Muscle layer of colon (tissue), 2 donors: ENCODE measurements around the gene SLCO4C1.

Experiments
- H3K27ac ChIP-seq: one replicate; pipeline ENCODE4 v1.7.0; 2013; ENCODE audit warnings: low read depth, mild to moderate bottlenecking, low read length, moderate library complexity
- H3K27me3 ChIP-seq, 2 donors: one replicate each; pipeline ENCODE4 v1.7.0; 2013; ENCODE audit warnings: low read length in 2 of 2, mild to moderate bottlenecking in 2 of 2; ENCODE audit not compliant: insufficient read depth in 2 of 2, control insufficient read depth in 1 of 2
- H3K36me3 ChIP-seq: one replicate; pipeline ENCODE4 v1.7.0; 2013; ENCODE audit warnings: mild to moderate bottlenecking, low read length; ENCODE audit not compliant: insufficient read depth
- H3K4me1 ChIP-seq: one replicate; pipeline ENCODE4 v1.7.0; 2013; ENCODE audit warnings: mild to moderate bottlenecking, low read length; ENCODE audit not compliant: insufficient read depth
- H3K4me3 ChIP-seq, 2 donors: one replicate each; pipeline ENCODE4 v1.7.0; 2013; ENCODE audit warnings: low read length in 2 of 2, low read depth in 1 of 2, mild to moderate bottlenecking in 1 of 2, moderate library complexity in 1 of 2
- H3K9ac ChIP-seq: one replicate; pipeline ENCODE4 v1.7.0; 2013; ENCODE audit warnings: low read length
- H3K9me3 ChIP-seq: one replicate; pipeline ENCODE4 v1.7.0; 2013; ENCODE audit warnings: mild to moderate bottlenecking, low read length
- donor health status: abdominal sarcoma.
- donor health status: Adenocarcinoma of cecum.

The SLCO4C1 gene

GRCh38 chr5:102249381-102249780 lies 46.7 kb downstream of the SLCO4C1 start:
- H3K4me1 ChIP-seq, result no peaks in the 10 kb centered on the region
- no peaks in the 10 kb centered on the region for H3K27me3 ChIP-seq
- H3K27ac ChIP-seq, result no peak overlapping the region
- H3K9ac ChIP-seq, result no peak overlapping the region
- H3K36me3 ChIP-seq, result no peaks in the 10 kb centered on the region
- H3K4me3 ChIP-seq, result no peak overlapping the region
- no peaks in the 10 kb centered on the region for H3K9me3 ChIP-seq

GRCh38 chr5:102243213-102243612 lies 52.9 kb downstream of the SLCO4C1 start:
- H3K27ac ChIP-seq, result no peak overlapping the region
- H3K27me3 ChIP-seq, result no peaks in the 10 kb centered on the region
- no peak overlapping the region for H3K9ac ChIP-seq
- H3K9me3 ChIP-seq, result no peaks in the 10 kb centered on the region
- no peak overlapping the region for H3K4me3 ChIP-seq
- H3K4me1 ChIP-seq, result no peaks in the 10 kb centered on the region
- H3K36me3 ChIP-seq, result no peaks in the 10 kb centered on the region

GRCh38 chr5:102241809-102242421 lies 54.2 kb downstream of the SLCO4C1 start:
- no peak overlapping the region for H3K27ac ChIP-seq
- no peaks in the 10 kb centered on the region for H3K9me3 ChIP-seq
- H3K9ac ChIP-seq, result no peak overlapping the region
- no peaks in the 10 kb centered on the region for H3K27me3 ChIP-seq
- H3K4me1 ChIP-seq, result no peaks in the 10 kb centered on the region
- no peaks in the 10 kb centered on the region for H3K36me3 ChIP-seq
- no peak overlapping the region for H3K4me3 ChIP-seq

GRCh38 chr5:102231693-102232619 lies 64.1 kb downstream of the SLCO4C1 start:
- H3K27ac ChIP-seq, result no peak overlapping the region
- no peak overlapping the region for H3K9ac ChIP-seq
- no peak overlapping the region for H3K4me3 ChIP-seq
- H3K9me3 ChIP-seq, result no peaks in the 10 kb centered on the region
- no peaks in the 10 kb centered on the region for H3K4me1 ChIP-seq
- no peaks in the 10 kb centered on the region for H3K27me3 ChIP-seq
- no peaks in the 10 kb centered on the region for H3K36me3 ChIP-seq

- Histone ChIP-seq H3K4me1 (no peaks in the 10 kb centered on the region), H3K9me3 (no peaks in the 10 kb centered on the region), H3K4me3 (no peak overlapping the region), H3K27me3 (no peaks in the 10 kb centered on the region), H3K36me3 (no peaks in the 10 kb centered on the region), H3K27ac (no peak overlapping the region), H3K9ac (no peak overlapping the region)
Observed at GRCh38 chr5:102229685-102230084, 66.4 kb downstream of the SLCO4C1 start.

GRCh38 chr5:102226321-102226720 lies 69.8 kb downstream of the SLCO4C1 start:
- H3K27ac ChIP-seq, result no peak overlapping the region
- H3K9me3 ChIP-seq, result no peaks in the 10 kb centered on the region
- no peaks in the 10 kb centered on the region for H3K36me3 ChIP-seq
- H3K9ac ChIP-seq, result no peak overlapping the region
- no peaks in the 10 kb centered on the region for H3K4me1 ChIP-seq
- no peaks in the 10 kb centered on the region for H3K27me3 ChIP-seq
- no peak overlapping the region for H3K4me3 ChIP-seq

GRCh38 chr5:102223542-102224477 lies 72.3 kb downstream of the SLCO4C1 start:
- H3K4me3 ChIP-seq, result no peak overlapping the region
- H3K4me1 ChIP-seq, result no peaks in the 10 kb centered on the region
- no peaks in the 10 kb centered on the region for H3K9me3 ChIP-seq
- no peak overlapping the region for H3K9ac ChIP-seq
- no peak overlapping the region for H3K27ac ChIP-seq
- H3K27me3 ChIP-seq, result no peaks in the 10 kb centered on the region
- H3K36me3 ChIP-seq, result no peaks in the 10 kb centered on the region

GRCh38 chr5:102222772-102223171 lies 73.3 kb downstream of the SLCO4C1 start:
- H3K27me3 ChIP-seq, result no peaks in the 10 kb centered on the region
- H3K27ac ChIP-seq, result no peak overlapping the region
- no peak overlapping the region for H3K9ac ChIP-seq
- H3K4me1 ChIP-seq, result no peaks in the 10 kb centered on the region
- H3K4me3 ChIP-seq, result no peak overlapping the region
- H3K36me3 ChIP-seq, result no peaks in the 10 kb centered on the region
- H3K9me3 ChIP-seq, result no peaks in the 10 kb centered on the region

GRCh38 chr5:102221949-102222348 lies 74.1 kb downstream of the SLCO4C1 start:
- no peak overlapping the region for H3K4me3 ChIP-seq
- H3K9ac ChIP-seq, result no peak overlapping the region
- no peaks in the 10 kb centered on the region for H3K36me3 ChIP-seq
- no peak overlapping the region for H3K27ac ChIP-seq
- H3K27me3 ChIP-seq, result no peaks in the 10 kb centered on the region
- no peaks in the 10 kb centered on the region for H3K9me3 ChIP-seq
- no peaks in the 10 kb centered on the region for H3K4me1 ChIP-seq

- no peak overlapping the region for H3K27ac ChIP-seq
- no peaks in the 10 kb centered on the region for H3K4me1 ChIP-seq
- no peaks in the 10 kb centered on the region for H3K27me3 ChIP-seq
- no peak overlapping the region for H3K9ac ChIP-seq
- no peaks in the 10 kb centered on the region for H3K36me3 ChIP-seq
- no peak overlapping the region for H3K4me3 ChIP-seq
- no peaks in the 10 kb centered on the region for H3K9me3 ChIP-seq
Observed at GRCh38 chr5:102218159-102218558, 77.9 kb downstream of the SLCO4C1 start.

- Histone ChIP-seq H3K9ac (no peak overlapping the region), H3K4me3 (no peak overlapping the region), H3K27me3 (no peaks in the 10 kb centered on the region), H3K27ac (no peak overlapping the region), H3K4me1 (no peaks in the 10 kb centered on the region), H3K36me3 (no peaks in the 10 kb centered on the region), H3K9me3 (no peaks in the 10 kb centered on the region)
Observed at GRCh38 chr5:102216678-102217077, 79.4 kb downstream of the SLCO4C1 start.
